ENCODE results near the gene CTTNBP2NL. TPM values are rescaled to one million over a fixed set of nuclear protein-coding genes. Genes with fewer than 3 reads are reported as not detected.
A peak's percentile ranks its signal among the peaks of the same experiment; 100 is the strongest.

CTTNBP2NL gene
- total RNA-seq, 1 donor from 2014 or later = 47.9 TPM

DNA sequence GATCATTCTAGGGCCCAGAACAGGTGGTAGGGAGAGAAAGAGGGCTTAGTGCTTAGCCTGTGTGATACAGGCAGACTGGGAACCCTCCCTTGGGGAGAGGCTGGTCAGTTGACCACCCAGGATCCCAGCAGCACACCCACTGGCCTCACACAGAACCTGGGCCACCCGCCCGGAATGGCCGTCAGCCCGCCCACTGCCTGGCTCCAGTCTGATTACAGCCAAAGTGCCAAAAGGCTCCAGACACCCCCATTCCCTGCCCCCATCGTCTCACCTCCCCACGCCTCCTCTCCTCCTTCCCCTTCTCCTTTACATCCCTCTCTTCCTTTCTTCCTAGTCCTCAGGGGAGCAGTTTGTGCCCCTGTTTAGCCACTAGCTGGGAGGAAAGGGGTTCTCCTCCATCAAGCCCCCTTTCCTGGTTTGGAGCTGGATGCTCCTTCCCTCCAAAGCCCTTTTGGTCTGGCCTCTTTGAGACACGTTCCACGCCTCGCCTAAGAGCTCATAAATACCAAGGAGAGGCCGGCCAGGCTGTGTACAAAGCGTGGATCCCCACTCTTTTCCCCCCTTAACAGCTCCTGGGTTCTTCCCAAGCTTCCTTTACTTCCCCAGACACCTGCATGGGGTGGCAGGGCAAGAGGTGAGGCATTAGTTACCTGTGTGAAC, 108.1 kb downstream of the CTTNBP2NL start:
- Mint-ChIP-seq H3K27ac (peak overlapping the region; percentile 18), H3K36me3 (peaks cover 4% of the 10 kb centered on the region), H3K9me3 (no peaks in the 10 kb centered on the region), H3K27me3 (peaks cover 81% of the 10 kb centered on the region), H3K4me1 (ENCODE audit: unreplicated experiment) (peaks cover 24% of the 10 kb centered on the region), H3K4me3 (peak overlapping the region; percentile 68)
- TF ChIP-seq, protein P1, sequence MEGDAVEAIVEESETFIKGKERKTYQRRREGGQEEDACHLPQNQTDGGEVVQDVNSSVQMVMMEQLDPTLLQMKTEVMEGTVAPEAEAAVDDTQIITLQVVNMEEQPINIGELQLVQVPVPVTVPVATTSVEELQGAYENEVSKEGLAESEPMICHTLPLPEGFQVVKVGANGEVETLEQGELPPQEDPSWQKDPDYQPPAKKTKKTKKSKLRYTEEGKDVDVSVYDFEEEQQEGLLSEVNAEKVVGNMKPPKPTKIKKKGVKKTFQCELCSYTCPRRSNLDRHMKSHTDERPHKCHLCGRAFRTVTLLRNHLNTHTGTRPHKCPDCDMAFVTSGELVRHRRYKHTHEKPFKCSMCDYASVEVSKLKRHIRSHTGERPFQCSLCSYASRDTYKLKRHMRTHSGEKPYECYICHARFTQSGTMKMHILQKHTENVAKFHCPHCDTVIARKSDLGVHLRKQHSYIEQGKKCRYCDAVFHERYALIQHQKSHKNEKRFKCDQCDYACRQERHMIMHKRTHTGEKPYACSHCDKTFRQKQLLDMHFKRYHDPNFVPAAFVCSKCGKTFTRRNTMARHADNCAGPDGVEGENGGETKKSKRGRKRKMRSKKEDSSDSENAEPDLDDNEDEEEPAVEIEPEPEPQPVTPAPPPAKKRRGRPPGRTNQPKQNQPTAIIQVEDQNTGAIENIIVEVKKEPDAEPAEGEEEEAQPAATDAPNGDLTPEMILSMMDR (conservative IDR thresholded peaks at IDR 0.05) = no peak
- no peak for DNase-seq (ENCODE audit: extremely low spot score, unreplicated experiment)

DNA sequence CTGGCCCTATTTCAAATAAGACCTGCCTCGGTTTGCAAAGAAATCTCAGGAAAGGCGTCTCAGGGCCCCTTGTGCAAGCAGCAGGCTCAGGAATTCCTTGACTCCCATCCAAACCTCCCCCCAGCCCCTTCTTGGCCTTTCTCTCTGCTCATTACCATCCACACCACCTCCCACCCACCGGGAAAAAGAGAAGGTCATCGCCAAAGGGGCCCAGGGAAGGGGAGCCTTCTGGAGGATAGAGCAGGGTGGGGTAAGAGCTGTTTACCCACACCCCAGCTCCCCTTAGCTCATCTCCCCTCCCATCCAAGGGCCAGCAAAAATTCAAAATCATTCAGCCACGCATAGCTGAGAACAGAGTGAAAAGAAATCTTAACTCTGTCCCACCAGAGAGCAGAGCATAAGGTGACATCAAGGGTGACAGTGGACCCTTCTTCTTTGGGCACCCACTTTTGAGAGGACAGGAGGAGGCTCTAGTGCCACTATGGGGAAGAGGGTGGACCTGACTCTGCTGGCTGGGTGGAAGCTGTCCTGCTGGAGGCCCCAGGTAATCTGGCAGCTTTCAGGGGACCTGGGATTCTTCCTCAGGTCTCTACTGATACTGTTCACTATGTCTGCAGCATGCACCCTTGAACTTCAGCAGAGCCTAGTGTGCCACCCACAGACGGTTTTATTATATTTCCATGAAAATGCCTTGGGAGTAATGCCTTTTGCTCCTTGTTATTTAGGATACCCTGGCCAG, 108.8 kb downstream of the CTTNBP2NL start:
- peaks cover 4% of the 10 kb centered on the region for H3K36me3 Mint-ChIP-seq
- peak overlapping the region; percentile 68 for H3K4me3 Mint-ChIP-seq
- peaks cover 81% of the 10 kb centered on the region for H3K27me3 Mint-ChIP-seq
- no peak for DNase-seq (ENCODE audit: extremely low spot score, unreplicated experiment)
- TF ChIP-seq, protein P1 (conservative IDR thresholded peaks at IDR 0.05) = no peak
- peaks cover 25% of the 10 kb centered on the region for H3K4me1 Mint-ChIP-seq (ENCODE audit: unreplicated experiment)
- H3K27ac Mint-ChIP-seq = peak overlapping the region; percentile 18
- H3K9me3 Mint-ChIP-seq = no peaks in the 10 kb centered on the region

DNA sequence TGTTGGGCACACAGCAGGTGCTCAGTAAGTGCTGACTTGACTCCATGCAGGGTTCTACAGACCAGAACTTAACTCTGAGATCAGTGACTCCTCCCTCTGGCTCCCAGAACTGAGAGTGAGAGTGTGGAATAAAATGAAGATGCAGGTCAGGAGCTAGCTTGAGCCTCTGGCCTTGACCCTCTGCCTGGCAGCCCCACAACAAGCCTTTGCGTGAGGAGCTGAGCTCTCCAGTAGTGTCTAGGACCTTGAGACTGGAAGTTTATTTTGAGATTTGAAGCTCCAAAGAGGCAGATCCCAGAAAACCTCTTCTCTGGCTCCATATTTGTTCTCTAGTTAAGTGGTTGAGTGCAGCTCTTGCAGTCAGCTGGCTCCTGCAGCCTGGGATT, 109.4 kb downstream of the CTTNBP2NL start:
- TF ChIP-seq, protein P1 (conservative IDR thresholded peaks at IDR 0.05) = no peak
- Mint-ChIP-seq H3K4me3 (peak overlapping the region; percentile 36), H3K9me3 (no peaks in the 10 kb centered on the region), H3K27me3 (peaks cover 84% of the 10 kb centered on the region), H3K4me1 (ENCODE audit: unreplicated experiment) (peaks cover 31% of the 10 kb centered on the region), H3K36me3 (peaks cover 4% of the 10 kb centered on the region), H3K27ac (peak overlapping the region; percentile 18)
- DNase-seq (ENCODE audit: extremely low spot score, unreplicated experiment) = no peak

DNA sequence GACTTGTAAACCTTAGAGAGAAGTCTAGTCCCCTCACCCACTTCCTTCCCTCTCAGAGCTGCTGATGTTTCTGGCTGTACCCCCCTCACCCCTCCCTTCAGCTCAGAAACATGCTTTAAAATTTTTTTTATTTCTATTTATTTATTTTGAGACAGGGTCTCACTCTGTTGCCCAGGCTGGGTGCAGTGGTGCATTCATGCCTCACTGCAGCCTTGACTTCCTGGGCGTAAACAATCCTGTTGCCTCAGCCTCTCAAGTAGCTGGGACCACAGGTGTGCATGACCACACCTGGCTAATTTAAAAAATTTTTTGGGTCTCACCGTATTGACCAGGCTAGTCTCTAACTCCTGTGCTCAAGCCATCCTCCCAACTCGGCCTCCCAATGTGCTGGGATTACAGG, 109.9 kb downstream of the CTTNBP2NL start:
- Mint-ChIP-seq H3K27ac (no peak overlapping the region), H3K27me3 (peaks cover 88% of the 10 kb centered on the region), H3K4me1 (ENCODE audit: unreplicated experiment) (peaks cover 35% of the 10 kb centered on the region), H3K9me3 (no peaks in the 10 kb centered on the region), H3K36me3 (peaks cover 4% of the 10 kb centered on the region), H3K4me3 (no peak overlapping the region)
- TF ChIP-seq, protein P1 (conservative IDR thresholded peaks at IDR 0.05) = no peak
- no peak for DNase-seq (ENCODE audit: extremely low spot score, unreplicated experiment)

- H3K27ac Mint-ChIP-seq = no peak overlapping the region
- H3K36me3 Mint-ChIP-seq = peaks cover 4% of the 10 kb centered on the region
- peak overlapping the region; percentile 36 for H3K4me3 Mint-ChIP-seq
- H3K4me1 Mint-ChIP-seq (ENCODE audit: unreplicated experiment) = peaks cover 35% of the 10 kb centered on the region
- H3K9me3 Mint-ChIP-seq = no peaks in the 10 kb centered on the region
- DNase-seq (ENCODE audit: extremely low spot score, unreplicated experiment) = no peak
- TF ChIP-seq, protein P1 (conservative IDR thresholded peaks at IDR 0.05) = no peak
- peaks cover 88% of the 10 kb centered on the region for H3K27me3 Mint-ChIP-seq
Observed at GRCh38 chr1:112506306-112506705, 110.3 kb downstream of the CTTNBP2NL start.

Data from type B pancreatic cell (in vitro differentiated cells).